H1 (cell line): ENCODE results near the gene ENDOV.

Experiments used
- CTCF ChIP-seq, 3 experiments: IDR thresholded peaks; 1 replicate in 2 of 3; 2 replicates in 1 of 3; pipeline versions ENCODE4 v1.5.1 to v1.6.1; 2011; ENCODE audit warnings: low read length in 3 of 3, mild to moderate bottlenecking in 3 of 3, inconsistent platforms in 2 of 3, low read depth in 1 of 3, moderate library complexity in 1 of 3; ENCODE audit not compliant: insufficient read depth in 1 of 3; ENCODE audit errors: control extremely low read depth in 1 of 3
- POLR2A ChIP-seq, 2 experiments: IDR thresholded peaks; 1 replicate in 1 of 2; 2 replicates in 1 of 2; pipeline ENCODE4 v1.6.1; 2011; ENCODE audit warnings: low read depth in 2 of 2, low read length in 2 of 2, mild to moderate bottlenecking in 2 of 2; ENCODE audit errors: control extremely low read depth in 1 of 2
- POLR2AphosphoS5 ChIP-seq: IDR thresholded peaks from 2 replicates; pipeline ENCODE4 v1.6.1; 2011; ENCODE audit warnings: low read depth, low read length
- RAD21 ChIP-seq, 2 experiments: IDR thresholded peaks in 1 of 2; conservative IDR thresholded peaks in 1 of 2; 2 replicates each; pipeline ENCODE4 v1.6.1; 2011; ENCODE audit warnings: low read depth in 2 of 2, low read length in 2 of 2, improper control_type of control experiment in 1 of 2, inconsistent platforms in 1 of 2, mild to moderate bottlenecking in 1 of 2, moderate library complexity in 1 of 2
- SRF ChIP-seq: IDR thresholded peaks from 2 replicates; pipeline ENCODE4 v1.6.1; 2011; ENCODE audit warnings: mild to moderate bottlenecking, low read depth, low read length, moderate library complexity
- TCF12 ChIP-seq: IDR thresholded peaks from 2 replicates; pipeline ENCODE4 v1.6.1; 2011; ENCODE audit warnings: low read depth, mild to moderate bottlenecking, low read length

GRCh38 chr17:80485846-80486245 lies 70.9 kb downstream of the ENDOV start:
- TF ChIP-seq CTCF (IDR thresholded peaks at IDR 0.05; ENCODE audit: control extremely low read depth in 1 of 3, insufficient read depth in 1 of 3, low read depth in 1 of 3, low read length in 3 of 3) (no peak), TCF12 (no peak), RAD21 (IDR thresholded peaks at IDR 0.05 in 1 of 2, conservative IDR thresholded peaks at IDR 0.05 in 1 of 2; ENCODE audit: low read depth in 2 of 2, low read length in 2 of 2) (no peak), POLR2AphosphoS5 (no peak), SRF (no peak), POLR2A (IDR thresholded peaks at IDR 0.05; ENCODE audit: control extremely low read depth in 1 of 2, low read depth in 2 of 2, low read length in 2 of 2) (no peak)
